Endometrial microvascular endothelial cells (primary cell): Measurements from ENCODE around the gene CEL. TPM values are rescaled to one million over a fixed set of nuclear protein-coding genes. Genes with fewer than 3 reads are reported as not detected.
"Not testable (repeated sequence)": the region's sequence is repeated elsewhere in the genome, so short reads cannot be mapped to it uniquely, and the experiment has no call there.

Source experiments
- in situ Hi-C: cut with HindIII; loops from 2 replicates; pipeline ENCODE4 v1.10.0; 2017; ENCODE audit warnings: low sequenced_read_pairs, low pct_unique_long_range_greater_than_20kb; ENCODE audit errors: inconsistent ontology term
- total RNA-seq: library from RNA; depleted of rRNA; stranded (reverse); fragments of >200 nt; gene quantifications from one replicate; pipeline ENCODE4 v1.2.3, GENCODE V29; 2015; ENCODE audit errors: inconsistent ontology term

CEL gene
- 0.37 TPM for total RNA-seq

DNA sequence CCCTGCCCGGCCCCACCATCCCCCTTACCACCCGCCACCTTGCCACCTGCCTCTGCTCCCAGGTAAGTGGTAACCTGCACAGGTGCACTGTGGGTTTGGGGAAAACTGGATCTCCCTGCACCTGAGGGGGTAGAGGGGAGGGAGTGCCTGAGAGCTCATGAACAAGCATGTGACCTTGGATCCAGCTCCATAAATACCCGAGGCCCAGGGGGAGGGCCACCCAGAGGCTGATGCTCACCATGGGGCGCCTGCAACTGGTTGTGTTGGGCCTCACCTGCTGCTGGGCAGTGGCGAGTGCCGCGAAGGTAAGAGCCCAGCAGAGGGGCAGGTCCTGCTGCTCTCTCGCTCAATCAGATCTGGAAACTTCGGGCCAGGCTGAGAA lies at the start of gene CEL:
Gene CEL (plus strand): TSS at position 218 of the 382 bp plus-strand sequence. CDS start 22 bp downstream, at position 240.
- in situ Hi-C loops, result not testable (repeated sequence)

DNA sequence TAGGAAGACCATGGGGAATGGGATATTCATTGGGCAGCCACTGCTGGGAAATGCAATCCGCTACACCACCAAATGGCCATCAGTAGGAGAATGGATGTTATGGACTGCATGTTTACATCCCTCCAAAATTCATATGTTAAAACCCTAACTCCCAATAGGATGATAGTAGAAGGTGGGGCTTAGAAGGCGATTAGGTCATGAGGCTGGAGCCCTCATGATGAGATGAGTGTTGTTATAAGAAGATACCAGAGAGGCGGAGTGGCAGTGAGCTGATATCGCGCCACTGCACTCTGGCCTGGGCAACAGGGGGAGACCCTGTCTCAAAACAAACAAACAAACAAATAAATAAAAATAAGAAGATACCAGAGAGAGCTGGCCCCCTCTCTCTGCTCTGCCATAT lies 47.1 kb upstream of the CEL start:
- in situ Hi-C loops, result no loop called here

DNA sequence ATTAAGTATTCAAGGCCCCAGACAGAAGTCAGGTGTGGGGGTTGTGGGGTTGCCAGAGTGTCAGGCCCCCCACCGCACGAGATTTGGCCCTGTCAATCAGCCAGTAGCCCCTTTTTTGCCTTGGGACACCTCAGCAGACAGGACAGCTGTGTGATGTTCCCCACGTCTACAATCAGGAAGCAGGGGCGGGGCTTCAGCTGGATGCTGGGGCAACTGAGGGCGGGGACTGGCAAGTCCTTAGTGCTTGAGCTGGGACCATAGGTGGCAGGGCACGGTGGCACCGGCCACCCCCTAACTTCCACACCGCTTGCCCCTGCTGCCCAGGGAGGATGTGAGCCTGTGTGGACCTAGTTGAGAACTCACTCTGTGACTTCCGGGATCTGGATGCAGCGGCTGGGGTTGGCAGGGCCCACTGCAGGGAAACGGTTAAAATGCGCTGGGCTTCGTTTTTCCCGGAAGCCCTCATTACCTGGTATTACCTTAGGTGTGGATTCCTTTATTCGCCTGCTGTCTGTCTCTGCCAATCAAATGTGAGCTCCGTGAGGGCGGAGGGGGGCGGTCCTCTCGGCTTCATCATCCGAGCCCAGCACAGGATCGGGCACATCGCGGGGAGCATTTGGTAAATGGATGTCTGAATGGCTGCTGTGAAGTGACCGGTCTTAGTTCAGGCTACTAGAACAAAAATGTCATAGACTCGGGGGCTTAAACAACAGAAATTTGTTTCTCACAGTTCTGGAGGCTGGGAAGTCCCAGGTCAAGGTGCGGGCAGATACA lies 38.5 kb upstream of the CEL start:
- in situ Hi-C loops, result no loop called here

DNA sequence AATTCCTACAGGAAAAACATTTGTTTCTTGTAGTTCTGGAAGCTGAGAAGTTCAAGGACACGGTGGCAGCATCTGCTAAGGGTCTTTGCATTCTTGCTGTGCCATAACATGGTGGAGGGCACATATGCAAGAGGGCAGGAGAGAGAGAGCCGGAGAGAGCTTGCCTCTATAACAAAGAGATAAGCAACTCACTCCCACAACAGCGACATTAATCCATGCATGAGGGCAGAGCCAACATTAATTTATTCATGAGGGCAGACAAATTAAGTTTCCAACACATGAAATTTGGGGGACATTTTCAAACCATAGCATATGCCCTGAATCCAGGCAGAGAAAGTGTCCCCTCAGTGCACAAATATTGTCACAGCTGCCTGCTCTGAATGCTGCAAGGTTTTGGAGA lies 35.4 kb upstream of the CEL start:
- in situ Hi-C loops, result no loop called here

DNA sequence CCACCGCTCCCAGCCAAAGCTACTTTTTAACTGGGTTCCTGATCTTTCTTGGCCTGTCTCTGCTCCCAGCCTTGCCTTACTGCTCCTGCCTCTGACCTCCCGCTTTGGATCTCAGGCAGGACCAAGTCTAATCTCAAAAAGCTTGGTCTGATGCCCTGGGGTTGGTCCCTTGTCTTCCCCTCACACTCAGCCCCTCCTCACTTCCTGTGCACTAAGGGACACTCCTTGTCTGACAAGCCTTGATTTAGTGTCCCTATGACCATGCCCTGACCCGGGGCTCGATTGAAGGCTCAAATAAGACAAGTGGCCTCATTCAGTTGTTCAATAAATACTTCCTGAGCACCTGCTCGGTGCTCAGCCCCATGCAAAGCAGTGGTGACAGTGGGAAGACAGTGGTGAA lies 34.6 kb upstream of the CEL start:
- in situ Hi-C loops, result no loop called here

DNA sequence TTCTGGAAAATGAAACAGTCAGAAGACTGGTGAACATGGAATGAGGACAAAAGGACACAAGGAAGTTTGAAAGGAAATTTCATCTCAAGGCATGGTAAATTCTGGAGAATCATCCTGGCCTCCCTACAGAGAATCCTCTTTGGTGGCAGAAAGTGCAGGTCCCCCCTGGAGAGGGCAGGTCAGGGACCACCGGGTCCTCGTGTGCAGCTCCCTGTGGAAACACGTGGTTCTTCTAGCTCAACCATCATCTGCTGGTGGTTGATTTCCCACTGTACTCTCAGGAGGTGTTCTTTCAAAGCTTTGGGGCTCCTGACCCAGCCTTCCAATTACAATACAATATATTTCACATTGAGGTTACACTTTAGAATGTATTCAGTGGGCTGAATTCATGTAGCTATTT lies 33.6 kb upstream of the CEL start:
- in situ Hi-C loops, result no loop called here

DNA sequence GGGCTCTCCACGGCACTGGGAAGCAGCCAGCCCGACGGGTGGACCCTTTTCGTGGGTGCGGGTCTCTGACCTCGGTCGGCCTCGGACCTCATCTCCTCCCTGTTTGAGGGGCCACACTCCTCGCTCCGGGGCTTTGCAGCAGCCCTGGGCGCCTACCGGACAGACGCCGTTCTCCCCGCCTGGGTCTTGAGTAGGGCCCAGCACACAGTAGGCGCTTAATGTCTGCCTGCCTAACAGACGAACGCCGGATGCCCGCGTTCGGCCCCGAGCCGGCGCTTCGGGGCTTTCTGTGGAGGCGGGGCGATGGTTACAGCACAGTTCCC lies 31.8 kb upstream of the CEL start:
- in situ Hi-C loops, result no loop called here

DNA sequence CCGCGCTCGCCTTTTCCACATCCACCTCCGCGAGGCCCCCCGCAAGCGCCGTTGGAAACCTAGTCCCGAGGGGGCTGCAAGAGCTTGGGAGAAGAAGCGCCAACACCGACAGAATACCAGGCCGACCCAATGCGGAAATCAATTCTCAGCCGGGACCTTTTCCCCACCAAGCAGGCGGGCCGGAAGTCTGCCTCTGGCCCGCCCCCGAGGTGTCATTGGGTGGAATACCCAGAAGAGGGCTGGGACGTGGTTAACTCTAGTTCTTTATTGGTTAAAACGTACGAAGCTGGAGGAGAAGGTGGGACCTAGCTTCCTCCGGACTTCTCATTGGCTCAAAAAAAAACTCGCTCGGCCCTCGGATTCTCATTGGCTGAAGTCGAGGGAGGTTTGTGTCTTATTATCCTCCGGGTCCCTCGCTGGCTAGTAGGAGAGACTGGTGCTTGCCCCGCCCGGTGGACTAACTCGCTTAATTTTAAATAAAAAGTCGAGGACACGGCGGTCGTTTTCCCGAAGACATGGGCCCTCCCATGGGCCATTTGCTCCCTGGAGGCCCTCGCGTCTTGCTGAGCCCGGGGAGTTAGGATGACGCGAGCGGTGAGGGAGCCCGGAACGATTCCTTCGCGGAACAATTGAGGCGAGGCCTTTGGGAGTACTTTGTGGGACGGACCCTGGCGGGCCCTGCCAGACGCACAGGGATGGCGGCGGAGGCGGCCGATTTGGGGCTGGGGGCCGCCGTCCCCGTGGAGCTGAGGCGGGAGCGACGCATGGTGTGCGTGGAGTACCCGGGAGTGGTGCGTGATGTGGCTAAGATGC lies 31.3 kb upstream of the CEL start, which contains the start of gene GTF3C5:
Gene GTF3C5 (plus strand): TSS at position 681 of the 813 bp plus-strand sequence. CDS start 15 bp downstream, at position 696.
- in situ Hi-C loops, result no loop called here

DNA sequence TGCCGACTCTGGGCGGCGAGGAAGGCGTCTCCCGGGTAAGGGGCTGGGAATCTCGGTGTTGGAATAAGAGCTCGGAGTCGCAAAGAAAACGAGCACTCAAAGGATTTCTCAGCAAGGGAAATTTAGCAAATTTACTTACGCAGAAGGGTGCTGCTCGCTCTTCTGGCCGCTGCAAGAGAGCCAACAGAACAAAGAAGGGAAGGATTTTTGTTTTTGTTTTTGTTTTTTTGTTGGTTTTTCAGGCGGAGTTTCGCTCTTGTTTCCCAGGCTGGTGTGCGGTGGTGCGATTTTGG lies 30.7 kb upstream of the CEL start:
- in situ Hi-C loops, result no loop called here

DNA sequence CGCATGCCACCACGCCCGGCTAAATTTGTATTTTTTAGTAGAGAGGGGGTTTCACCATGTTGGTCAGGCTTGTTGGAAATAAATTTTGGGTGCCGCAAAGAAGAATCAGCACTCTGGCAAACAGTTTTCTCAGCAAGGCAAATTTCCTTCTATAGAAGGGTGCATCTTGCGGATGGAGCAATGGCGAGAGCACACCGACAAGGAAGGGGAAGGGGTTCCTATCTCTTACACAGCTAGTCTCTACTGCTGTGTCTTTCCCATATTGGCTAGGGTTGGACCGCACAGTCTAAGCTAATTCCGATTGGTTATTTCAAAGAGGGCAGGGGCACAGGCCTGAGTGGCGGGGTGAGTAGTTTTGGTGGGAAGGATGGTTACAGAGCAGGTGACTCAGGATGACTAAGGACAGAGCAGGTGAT lies 30.3 kb upstream of the CEL start:
- in situ Hi-C loops, result no loop called here

DNA sequence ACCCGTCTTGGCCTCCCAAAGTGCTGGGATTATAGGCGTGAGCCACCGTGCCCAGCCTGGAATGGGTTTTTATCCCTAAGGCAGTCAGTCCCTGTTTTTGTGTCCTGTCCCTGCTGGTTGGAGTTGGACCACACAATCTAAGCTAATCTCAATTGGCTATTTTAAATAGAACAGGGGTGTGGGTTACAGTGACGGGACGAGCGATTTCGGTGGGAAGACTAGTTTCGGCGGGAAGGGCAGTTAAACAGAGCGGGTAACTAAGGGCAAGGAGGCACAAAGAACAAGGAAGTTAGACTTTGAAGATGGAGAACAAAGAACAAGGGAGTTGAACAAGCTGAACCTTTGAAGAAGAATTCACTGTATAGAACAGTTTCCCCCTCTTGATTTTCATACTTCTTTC lies 29.6 kb upstream of the CEL start:
- in situ Hi-C loops, result no loop called here

DNA sequence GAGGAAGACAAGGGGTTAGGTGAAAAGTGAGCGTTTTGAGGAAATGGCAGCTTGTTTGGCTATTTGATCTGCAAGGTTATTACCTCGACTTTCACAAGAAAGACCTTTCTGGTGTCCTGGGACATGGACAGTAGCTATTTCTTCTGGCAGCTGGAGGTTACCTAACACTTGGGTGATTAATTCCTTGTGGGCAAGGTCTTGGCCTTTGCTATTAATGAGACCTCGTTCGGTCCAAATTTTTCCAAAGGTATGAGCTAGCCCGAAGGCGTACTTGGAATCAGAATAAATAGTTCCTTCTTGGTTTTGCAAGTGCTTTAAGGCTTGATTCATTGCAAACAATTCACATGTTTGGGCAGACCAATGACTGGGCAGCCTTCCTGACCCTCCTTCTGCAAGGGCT lies 26.1 kb upstream of the CEL start:
- in situ Hi-C loops, result no loop called here

DNA sequence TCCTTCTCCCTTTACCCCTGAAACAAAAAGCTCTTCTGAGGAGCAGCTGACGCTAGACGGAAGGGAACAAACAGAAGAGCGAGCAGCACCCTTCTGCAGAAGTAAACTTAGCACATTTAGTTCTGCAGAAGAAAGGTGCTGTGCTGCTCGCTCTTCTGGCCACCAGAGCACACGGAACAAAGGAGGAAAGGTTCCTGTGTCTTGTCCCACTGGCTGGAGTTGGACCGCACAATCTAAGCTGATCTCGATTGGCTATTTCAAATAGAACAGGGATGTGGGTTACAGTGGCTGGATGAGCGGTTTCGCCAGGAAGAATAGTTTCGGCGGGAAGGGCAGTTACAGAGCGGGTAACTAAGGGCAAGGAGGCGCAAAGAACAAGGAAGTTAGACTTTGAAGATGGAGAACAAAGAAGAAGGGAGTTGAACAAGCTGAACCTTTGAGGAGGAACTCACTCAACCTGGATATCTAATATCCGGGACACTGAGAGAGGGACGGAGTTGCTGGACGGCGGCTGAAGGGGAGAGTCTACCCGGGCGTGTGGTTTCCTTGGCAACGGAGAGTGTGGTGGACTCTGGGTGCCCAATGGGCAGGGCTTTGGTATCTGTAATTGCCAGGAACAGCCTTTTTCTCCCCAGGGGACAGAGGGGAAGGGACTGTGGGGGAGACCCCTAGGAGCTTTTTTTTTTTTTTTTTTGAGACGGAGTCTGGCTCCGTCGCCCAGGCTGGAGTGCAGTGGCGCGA lies 23.8 kb upstream of the CEL start:
- in situ Hi-C loops, result no loop called here

DNA sequence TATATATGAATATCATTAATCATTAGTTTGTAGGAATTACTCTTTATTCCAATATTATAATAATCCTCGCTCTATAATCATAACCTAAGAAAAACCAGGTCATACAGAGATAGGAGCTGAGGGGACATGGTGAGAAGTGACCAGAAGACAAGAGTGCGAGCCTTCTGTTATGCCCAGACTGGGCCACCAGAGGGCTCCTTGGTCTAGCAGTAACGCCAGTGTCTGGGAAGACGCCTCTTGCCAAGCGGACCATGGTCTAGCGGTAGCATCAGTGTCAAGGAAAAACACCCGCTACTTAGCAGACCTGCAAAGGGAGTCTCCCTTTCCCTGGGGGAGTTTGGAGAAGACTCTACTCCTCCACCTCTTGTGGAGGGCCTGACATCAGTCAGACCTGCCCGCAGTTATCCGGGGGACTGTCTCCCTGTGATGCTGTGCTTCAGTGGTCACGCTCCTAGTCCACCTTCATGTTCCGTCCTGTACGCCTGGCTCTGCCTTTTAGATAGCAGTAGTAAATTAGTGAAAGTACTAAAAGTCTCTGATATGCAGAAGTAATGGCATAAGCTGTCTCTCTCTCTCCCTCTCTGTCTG lies 20.8 kb upstream of the CEL start:
- in situ Hi-C loops, result not testable (repeated sequence)

DNA sequence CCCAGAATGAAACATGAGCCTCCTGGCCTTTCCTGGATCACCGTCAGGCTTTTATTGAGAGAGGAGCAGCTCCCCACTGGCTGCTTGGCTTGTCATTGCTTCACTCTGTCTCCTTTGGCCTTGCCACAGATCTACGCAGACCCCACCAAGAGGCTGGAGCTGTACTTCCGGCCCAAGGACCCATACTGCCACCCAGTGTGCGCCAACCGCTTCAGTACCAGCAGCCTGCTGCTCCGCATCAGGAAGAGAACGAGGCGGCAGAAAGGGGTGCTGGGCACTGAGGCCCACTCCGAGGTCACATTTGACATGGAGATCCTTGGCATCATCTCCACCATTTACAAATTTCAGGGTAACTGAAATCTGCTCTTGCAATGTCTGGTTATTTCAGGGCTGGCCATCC lies 19.8 kb upstream of the CEL start:
- in situ Hi-C loops, result no loop called here

DNA sequence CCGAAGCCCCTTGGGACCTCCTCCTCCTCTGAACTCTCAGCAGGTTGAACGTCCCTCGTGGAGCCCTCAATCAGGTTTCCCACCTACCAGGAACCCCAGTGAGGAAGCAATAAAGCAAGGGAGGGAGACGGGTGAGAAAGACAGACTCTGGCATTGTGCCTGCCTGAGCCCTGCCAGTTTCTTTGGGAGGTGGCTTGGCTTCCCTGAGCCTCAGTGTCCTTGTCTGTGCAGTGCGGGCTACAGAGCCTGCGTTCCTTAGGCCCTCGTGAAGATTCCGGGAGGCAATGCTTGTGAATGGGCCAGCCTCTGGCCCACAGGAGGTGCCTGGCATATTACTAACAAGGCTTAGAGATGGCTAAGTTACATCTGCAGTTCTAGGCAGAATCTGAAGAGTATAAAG lies 19.1 kb upstream of the CEL start:
- in situ Hi-C loops, result no loop called here

DNA sequence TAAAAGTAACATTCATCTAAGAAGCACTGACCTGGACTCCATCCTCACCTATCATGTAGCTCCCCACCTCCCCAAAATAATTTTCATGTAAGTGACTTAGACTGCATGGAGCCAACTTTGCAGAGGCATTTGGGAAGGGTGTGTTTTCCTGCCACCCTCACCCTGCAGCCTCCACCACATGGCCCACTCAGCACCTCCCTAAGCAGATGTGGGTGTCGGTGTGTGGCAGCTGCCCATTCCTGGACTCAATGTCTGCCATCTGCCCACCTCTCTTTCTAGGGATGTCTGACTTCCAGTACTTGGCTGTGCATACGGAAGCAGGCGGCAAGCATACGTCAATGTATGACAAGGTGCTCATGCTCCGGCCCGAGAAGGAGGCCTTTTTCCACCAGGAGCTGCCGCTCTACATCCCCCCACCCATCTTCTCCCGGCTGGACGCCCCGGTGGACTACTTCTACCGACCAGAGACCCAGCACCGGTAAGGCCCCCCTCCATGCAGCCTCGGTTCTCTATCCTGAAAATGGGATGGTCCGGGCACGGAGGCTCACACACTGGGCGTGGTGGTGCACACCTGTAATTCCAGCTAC lies 18.2 kb upstream of the CEL start:
- in situ Hi-C loops, result no loop called here

DNA sequence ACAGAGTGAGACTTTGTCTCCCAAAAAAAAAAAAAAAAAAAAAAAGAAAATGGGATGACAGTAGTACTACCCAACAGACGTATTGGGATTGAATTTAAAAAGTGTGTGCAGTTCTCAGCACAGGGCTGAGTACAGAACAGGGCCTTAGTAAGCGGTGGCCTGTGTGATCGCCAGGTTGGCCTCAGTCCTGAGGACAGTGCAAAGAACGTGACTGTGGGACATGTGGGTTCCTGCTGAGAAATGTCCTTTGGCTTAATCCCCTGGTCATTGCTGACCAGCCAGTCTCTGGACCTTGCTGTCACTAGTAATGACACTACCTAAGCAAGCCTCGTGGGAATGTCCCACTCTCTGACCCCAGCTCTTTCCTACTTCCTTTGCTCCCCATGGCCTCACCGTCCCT lies 17.7 kb upstream of the CEL start:
- in situ Hi-C loops, result no loop called here

DNA sequence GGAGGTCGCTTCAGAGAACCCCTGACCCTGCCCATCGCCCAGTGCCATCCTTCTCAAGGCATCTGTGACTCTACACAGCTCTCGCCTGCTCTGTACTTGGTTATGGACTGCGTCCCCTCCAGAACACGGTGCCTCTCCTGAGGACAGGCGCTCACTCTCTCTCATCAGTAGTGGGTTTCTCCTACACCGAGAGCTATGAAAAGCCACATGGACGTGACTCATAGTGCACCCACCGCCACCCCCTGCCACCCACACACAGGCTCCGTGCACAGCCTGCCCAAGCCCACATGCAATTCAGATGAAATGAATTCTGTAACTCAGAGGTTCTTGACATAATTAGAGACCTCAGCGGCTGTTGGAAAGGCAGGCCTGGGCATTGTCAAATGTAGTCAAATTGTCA lies 17.1 kb upstream of the CEL start:
- in situ Hi-C loops, result no loop called here
